NCI-H146 (cell line): Measurements from ENCODE around the gene MYO1G.

Experiments used
- DNase-seq: peaks from one replicate; lab custom pipeline; 2025; lab: John Stamatoyannopoulos, UW

MYO1G gene

DNA sequence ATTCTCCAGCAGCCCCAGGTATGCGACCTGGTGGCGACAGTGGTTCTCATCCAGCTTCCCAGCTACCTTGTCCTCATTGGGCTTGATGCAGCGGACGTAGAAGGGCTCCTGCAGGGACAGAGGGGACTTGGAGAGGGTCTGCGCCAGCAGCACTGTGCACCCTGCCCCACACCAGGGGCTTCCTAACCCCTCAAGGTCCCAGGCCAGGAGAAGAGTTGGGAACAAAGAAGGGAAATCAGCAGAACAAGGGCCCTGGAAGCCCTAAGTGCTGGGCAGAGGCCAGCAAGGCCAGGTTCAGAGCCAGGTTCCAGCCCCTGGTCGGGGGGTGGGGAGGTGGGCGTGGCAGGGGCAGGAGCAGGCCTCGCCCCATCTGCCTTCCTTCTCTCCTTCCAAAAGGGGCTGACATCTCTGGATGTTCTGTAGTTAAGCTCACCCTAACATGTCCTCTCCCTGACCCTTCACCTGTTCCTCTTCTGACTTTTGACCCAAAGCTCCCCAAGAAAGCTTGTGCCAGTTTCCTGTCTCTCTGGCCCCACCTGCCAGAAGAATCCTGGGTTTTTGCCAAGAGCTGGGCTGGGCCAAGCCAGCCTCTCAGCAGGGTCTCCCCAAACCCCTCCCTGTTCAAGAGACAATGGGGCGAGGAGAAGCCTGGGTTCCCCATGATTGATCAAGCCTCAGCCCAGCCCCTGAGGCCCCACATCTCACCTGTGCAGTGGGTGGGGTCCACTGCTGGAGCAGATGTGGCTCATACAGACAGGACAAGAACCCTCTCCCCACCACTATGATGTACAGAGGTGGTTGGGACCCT is 11.9 kb downstream of the MYO1G start:
- DNase-seq = peak; percentile 35

DNA sequence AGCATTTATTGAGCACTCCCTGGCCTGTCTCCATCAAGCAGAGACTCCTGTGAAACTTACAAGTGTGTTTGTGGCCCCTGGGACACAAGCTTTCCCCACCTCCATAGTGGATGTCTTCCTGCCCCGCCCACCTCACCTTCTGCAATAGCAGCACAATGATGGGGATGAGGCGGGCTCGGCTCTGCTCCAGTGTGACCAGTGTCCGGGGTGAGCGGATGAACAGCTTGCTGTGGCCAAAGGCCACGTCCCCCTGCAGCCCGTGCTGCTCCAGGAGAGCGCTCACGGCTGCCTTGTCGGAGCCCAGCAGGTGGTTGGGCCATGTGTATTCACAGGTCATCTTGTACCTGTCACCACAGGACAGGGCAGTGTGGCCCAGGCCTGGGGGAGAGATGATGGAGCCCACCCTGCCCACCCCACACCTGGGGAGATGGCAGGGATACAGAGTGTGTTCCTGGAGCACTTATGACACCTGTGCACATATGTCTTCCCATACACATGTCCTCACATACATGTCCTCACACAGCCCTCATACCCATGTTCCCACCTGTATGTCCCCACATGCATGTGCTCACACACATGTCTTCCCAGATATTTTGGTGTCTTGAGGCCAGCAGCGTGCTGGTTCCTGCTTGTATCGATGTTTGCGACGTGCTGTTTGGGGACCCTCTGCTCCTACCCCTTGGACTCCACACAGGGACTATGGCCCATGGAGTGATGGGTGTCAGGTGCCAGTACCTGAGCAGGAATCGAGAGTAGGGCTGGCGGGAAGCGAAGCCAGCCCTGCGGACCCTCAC is 12.7 kb downstream of the MYO1G start:
- DNase-seq = no peak

DNA sequence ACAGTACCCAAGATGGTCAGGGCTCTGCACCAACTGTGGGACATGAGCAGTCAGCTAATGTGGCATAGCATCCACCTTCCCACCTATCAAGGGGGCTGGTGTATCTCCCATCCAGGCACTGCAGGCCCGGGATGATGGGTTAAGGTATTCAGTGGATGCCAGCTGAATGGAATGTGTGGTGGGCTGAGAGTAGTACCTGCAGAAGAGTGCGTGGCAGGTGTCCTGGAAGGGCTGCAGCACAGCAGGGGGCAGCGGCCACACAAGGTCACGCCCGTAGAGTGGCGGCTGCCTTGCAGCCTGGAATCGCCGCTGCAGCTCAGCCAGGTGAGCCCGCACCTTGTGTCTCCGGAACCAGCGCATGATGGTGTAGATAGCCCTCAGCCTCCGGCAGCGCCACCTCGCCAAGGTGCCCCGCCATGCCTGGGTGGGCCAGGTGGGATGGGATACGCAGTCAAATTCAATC is 13.3 kb downstream of the MYO1G start:
- no peak for DNase-seq

- DNase-seq = no peak
Observed at GRCh38 chr7:44964831-44965440, 13.9 kb downstream of the MYO1G start.

GRCh38 chr7:44964384-44964830 is 14.4 kb downstream of the MYO1G start:
- DNase-seq = no peak

DNA sequence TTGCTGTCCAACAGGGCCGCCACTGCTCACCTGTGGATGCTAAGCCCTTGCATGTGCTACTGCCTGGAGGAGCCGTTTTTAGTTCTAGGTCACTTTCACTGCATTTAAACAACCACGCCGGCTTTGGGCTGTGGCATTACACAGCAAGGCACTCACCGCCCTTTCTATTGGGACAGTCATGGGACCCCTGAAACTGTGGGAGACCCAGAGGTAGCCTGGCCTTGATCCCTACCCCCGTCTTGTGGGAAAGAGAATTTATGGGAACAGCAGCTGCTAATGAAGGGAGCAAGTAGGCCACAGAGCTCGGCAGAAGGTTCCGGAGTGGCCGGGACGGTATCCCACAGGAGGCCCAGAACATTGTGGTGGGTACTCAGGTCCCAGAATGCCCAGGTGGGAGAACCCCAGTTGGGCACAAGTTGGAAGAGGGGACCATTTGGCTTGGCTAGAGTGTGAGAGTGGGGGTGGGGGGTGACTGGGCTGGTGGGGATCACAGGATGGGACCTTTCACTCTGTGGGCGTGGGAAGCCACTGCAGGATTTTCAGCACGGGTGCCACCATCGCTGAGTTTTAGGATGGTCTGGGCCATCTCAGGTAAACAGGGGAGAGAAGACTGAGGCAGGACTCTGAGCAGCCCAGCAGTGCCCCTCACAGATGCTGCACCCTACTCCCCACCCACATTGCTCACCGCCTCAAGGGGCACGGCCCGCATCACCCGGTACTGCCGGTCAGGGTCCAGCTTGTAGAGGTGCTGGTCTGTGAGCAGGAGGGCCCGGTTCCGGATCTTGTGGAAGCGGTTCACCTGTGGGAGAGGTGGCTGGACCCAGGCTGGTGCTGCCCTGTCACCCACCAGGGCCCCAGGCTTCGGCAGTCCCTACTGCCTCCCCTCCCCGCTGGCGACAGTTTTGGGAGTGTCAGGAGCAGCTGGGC is 15.2 kb downstream of the MYO1G start:
- DNase-seq = no peak

- peak; percentile 71 for DNase-seq
Observed at GRCh38 chr7:44962483-44963251, 16.1 kb downstream of the MYO1G start.

GRCh38 chr7:44961844-44962482 is 16.9 kb downstream of the MYO1G start:
- no peak for DNase-seq

DNA sequence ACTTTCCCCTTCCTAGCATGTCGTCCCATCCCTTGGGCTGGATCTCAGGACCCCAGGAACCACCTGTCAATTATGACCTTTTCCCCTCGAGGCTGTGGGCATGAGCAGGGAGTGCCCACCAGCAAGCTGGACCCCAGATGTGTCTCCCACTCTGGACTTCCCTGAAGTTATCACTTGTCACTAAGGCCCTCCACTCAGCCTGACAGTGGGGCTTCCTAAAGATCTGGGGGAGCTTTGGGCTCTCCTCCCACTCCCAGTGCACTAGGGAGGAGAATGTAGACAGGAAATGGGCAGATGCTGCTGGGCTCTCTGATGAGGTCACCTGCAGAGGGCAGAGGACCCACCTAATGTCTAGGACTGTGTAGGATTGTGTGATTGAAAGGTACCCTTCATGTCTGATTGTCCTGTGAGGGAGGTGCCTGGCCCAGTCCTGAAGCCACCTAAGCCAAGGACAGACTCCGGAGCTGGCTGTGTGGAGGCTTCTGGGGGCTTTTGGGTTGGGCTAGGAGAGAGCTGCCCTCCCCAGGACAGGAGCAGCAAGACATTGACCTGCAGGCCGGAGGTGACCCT is 18.7 kb downstream of the MYO1G start:
- DNase-seq = no peak

GRCh38 chr7:44959433-44959951 is 19.3 kb downstream of the MYO1G start:
- peak; percentile 16 for DNase-seq

DNA sequence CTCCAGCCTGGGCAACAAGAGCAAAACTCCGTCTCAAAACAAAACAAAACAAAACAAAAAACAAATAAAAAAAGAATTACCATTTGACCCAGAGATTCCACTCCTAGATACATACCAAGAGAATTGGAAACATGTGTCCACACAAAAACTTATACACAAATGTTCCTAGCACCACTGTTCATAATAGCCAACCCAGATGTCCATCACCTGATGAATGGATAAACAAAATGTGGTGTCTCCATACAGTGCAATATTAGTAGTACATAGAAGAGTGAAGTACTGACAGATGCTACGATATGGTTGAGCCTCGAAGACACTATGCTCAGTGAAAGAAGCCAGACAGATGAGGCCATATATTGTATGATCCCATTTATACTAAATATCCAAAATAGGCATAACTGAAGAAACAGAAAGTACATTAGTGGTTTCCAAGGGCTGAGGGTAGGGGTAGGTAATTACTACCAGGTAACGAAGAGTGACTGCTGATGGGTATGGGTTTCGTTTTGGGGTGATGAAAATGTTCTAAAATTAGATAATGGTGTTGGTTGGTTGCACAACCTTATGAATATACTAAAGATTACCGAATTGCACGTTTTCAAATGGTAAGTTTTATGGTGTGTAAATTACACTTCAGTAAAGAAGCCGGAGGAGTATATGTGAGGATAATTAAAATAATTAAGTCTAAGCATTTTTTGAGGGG is 20.0 kb downstream of the MYO1G start:
- no peak for DNase-seq

- no peak for DNase-seq
Observed at GRCh38 chr7:44956157-44956766, 22.6 kb downstream of the MYO1G start.

DNA sequence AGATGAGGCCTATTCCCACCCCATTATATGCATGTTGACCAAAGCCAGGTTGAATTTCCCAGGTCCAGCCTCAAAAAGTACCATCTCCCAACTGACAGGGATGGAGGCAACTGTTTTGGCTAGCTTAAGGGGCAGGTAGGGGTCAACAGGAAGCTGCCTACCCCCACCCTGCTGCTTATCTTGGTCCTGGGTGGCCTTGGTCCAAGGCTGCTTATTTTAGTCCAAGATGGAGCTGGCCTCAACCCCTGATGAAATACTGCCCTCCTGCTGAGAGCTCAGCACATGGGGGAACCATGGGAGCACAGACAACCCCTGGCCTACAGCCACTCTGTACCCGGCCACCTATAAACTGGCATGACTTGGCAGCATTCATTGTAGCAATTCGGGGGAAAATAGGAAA is 23.1 kb downstream of the MYO1G start:
- DNase-seq = no peak

GRCh38 chr7:44953156-44953555 is 25.7 kb downstream of the MYO1G start:
- no peak for DNase-seq

- DNase-seq = no peak
Observed at GRCh38 chr7:44949303-44949702, 29.5 kb downstream of the MYO1G start.

DNA sequence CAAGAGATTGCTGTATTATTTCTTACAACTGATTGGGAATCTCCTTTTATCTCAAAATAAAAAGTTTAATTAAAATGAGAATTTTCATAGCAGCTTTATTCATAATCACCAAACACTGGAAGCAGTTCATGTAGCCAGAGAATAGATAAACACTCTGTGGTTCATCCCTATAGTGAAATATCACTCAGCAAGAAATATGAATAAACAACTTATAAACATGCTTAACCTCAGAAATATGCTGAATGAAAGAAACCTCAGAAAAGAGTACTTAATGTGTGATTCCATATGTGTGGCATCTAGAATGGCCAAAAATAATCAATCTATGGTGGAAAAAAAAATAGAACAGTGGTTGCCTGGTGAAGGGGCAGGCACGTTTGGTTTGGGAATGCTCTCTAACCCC is 33.3 kb downstream of the MYO1G start:
- no peak for DNase-seq

- no peak for DNase-seq
Observed at GRCh38 chr7:44944821-44945220, 34.0 kb downstream of the MYO1G start.

DNA sequence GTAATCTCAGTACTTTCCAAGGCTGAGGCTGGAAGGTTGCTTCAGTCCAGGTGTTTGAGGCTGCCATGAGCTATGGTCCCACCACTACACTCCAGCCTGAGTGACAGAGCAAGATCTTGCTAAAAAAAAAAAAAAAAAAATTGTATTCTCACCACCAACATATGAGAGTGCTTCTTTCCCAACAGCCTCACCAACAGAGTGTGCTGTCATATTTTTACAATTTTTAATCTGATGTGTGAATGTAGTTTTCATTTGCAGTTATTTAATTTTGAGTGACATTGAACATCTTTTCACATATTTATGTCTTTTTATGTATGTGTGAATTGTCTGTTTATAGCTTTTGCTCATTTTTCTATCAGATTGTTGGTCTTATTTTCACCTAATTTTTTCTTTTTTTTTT is 35.2 kb downstream of the MYO1G start:
- DNase-seq = no peak

DNA sequence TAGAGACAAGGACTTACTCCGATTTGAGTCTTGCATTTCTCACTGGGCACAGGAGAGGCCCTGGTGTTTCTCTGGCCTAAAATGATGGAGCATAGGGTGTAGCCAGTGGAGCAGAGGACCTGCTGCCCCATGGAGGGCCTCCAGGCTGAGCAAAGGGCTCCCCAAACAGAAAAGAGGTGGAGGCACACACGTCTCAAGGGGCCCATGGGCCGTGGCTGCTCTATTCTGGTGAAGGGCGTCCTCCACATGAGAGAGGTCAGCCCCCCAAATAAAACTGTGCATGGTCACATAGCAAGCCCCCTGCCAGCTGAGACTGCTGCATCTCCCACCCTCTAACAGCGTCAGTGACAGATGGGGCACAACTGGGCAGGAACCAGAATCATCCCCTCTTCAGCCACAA is 41.4 kb downstream of the MYO1G start:
- DNase-seq = no peak
